ENCODE results near the gene HOXB1.

HOXB1 gene

GRCh38 chr17:48567209-48567608 is 36.4 kb upstream of the HOXB1 start:
- no peak for DNase-seq

GRCh38 chr17:48566717-48567116 is 35.9 kb upstream of the HOXB1 start:
- DNase-seq = no peak

- DNase-seq = no peak
Observed at GRCh38 chr17:48565925-48566710, 35.3 kb upstream of the HOXB1 start.

- DNase-seq = no peak
Observed at GRCh38 chr17:48565022-48565554, 34.3 kb upstream of the HOXB1 start.

- no peak for DNase-seq
Observed at GRCh38 chr17:48564188-48565021, 33.6 kb upstream of the HOXB1 start.

- no peak for DNase-seq
Observed at GRCh38 chr17:48563867-48564187, 33.0 kb upstream of the HOXB1 start.

- no peak for DNase-seq
Observed at GRCh38 chr17:48563385-48563838, 32.6 kb upstream of the HOXB1 start.

GRCh38 chr17:48562934-48563333 is 32.1 kb upstream of the HOXB1 start:
- no peak for DNase-seq

GRCh38 chr17:48561884-48562810 is 31.3 kb upstream of the HOXB1 start:
- DNase-seq = no peak

- DNase-seq = no peak
Observed at GRCh38 chr17:48559840-48560817, 29.3 kb upstream of the HOXB1 start.

- no peak for DNase-seq
Observed at GRCh38 chr17:48559122-48559839, 28.5 kb upstream of the HOXB1 start.

GRCh38 chr17:48558831-48559121 is 28.0 kb upstream of the HOXB1 start:
- no peak for DNase-seq

GRCh38 chr17:48558057-48558830 is 27.4 kb upstream of the HOXB1 start:
- no peak for DNase-seq

GRCh38 chr17:48556576-48557401 is 26.0 kb upstream of the HOXB1 start:
- no peak for DNase-seq

- no peak for DNase-seq
Observed at GRCh38 chr17:48556229-48556575, 25.4 kb upstream of the HOXB1 start.

GRCh38 chr17:48555258-48556228 is 24.7 kb upstream of the HOXB1 start:
- DNase-seq = no peak

GRCh38 chr17:48554412-48555257 is 23.8 kb upstream of the HOXB1 start:
- no peak for DNase-seq
